K562 (cell line): ENCODE results near the gene CELSR2. TPM values are rescaled to one million over a fixed set of nuclear protein-coding genes. Genes with fewer than 3 reads are reported as not detected.

Source experiments
- ARID1B ChIP-seq: fragments of 450-650 bp; IDR thresholded peaks from 2 replicates; pipeline ENCODE4 v1.6.1; 2016; ENCODE audit warnings: antibody characterized with exemption, mild to moderate bottlenecking, inconsistent platforms
- ATF7 ChIP-seq: fragments of 450-650 bp; IDR thresholded peaks from 2 replicates; pipeline ENCODE4 v1.7.1; 2014; ENCODE audit warnings: mild to moderate bottlenecking, moderate library complexity
- BHLHE40 ChIP-seq: IDR thresholded peaks from 2 replicates; pipeline ENCODE4 v1.6.1; 2011; ENCODE audit warnings: low read length, improper control_type of control experiment
- CTBP1 ChIP-seq: fragments of 450-650 bp; IDR thresholded peaks from 2 replicates; pipeline ENCODE4 v1.6.1; 2016; ENCODE audit warnings: borderline replicate concordance
- CXXC5 ChIP-seq: fragments of 250-450 bp; sonication (Bioruptor Pico); IDR thresholded peaks from 2 replicates; pipeline ENCODE4 v1.8.0; 2022; ENCODE audit warnings: inconsistent platforms, mild to moderate bottlenecking, moderate library complexity
- IFI16 ChIP-seq: fragments of 250-450 bp; sonication (Bioruptor Pico); IDR thresholded peaks from 2 replicates; pipeline ENCODE4 v2.1.2; 2022; ENCODE audit warnings: mild to moderate bottlenecking, inconsistent platforms
- MEIS2 ChIP-seq: fragments of 450-650 bp; IDR thresholded peaks from 2 replicates; pipeline ENCODE4 v1.6.1; 2014; ENCODE audit warnings: mild to moderate bottlenecking; ENCODE audit not compliant: partially characterized antibody
- NR2C2 ChIP-seq, 2 experiments: fragments of 200-800 bp in 1 of 2; sonication (Bioruptor generic) in 1 of 2; sonication (generic) in 1 of 2; formaldehyde crosslinking in 1 of 2; IDR thresholded peaks; 2 replicates each; pipeline versions ENCODE4 v1.6.1 to v1.8.0; 2016 to 2022; ENCODE audit warnings: mild to moderate bottlenecking in 1 of 2, missing compliant biosample characterization in 1 of 2, missing genetic modification characterization in 1 of 2, missing genetic modification reagents in 1 of 2
- SOX6 ChIP-seq: fragments of 450-650 bp; IDR thresholded peaks from 2 replicates; pipeline ENCODE4 v1.6.1; 2014; ENCODE audit warnings: mild to moderate bottlenecking
- TFAP4 ChIP-seq: sonication (generic); formaldehyde crosslinking; IDR thresholded peaks from 2 replicates; pipeline ENCODE4 v1.8.0; 2022; ENCODE audit warnings: missing genetic modification reagents, mild to moderate bottlenecking, moderate library complexity, borderline replicate concordance
- ZBTB7A ChIP-seq: IDR thresholded peaks from 2 replicates; pipeline ENCODE4 v1.6.1; 2011; ENCODE audit warnings: low read depth, mild to moderate bottlenecking, low read length, moderate library complexity, borderline replicate concordance; ENCODE audit not compliant: control insufficient read depth
- ZEB2 ChIP-seq: fragments of 450-650 bp; IDR thresholded peaks from 2 replicates; pipeline ENCODE4 v1.6.1; 2016
- polyA plus RNA-seq, 8 experiments: library from polyadenylated mRNA; depleted of rRNA in 4 of 8; stranded (reverse) in 5 of 8; unstranded in 3 of 8; fragments of >200 nt; fragmentation: Nextera tagmentation in 2 of 8; fragmentation: Illumina TruSeq in 1 of 8; extraction: Ambion mirVana in 2 of 8; extraction: Trizol in 1 of 8; gene quantifications; 2 replicates each; pipeline versions ENCODE4 v1.2.1 to v1.2.3, GENCODE V29; 2011 to 2014; ENCODE audit warnings: inconsistent platforms in 1 of 8, missing spikeins in 1 of 8
- total RNA-seq, 7 experiments: library from RNA; depleted of rRNA in 6 of 7; stranded (reverse); fragments of >200 nt in 6 of 7; fragmentation: Illumina TruSeq in 2 of 7; extraction: Trizol in 2 of 7; gene quantifications; 2 replicates each; pipeline versions ENCODE4 v1.2.1 to v1.2.3, GENCODE V29; 2011 to 2021; ENCODE audit warnings: low replicate concordance in 1 of 7
- TF ChIP-seq, protein P1 (sequence below): IDR thresholded peaks from 2 replicates; pipeline ENCODE4 v1.6.1; 2014; ENCODE audit warnings: antibody characterized with exemption
- TF ChIP-seq, protein P2 (sequence below), 2 experiments: fragments of 250-450 bp in 1 of 2; fragments of 450-650 bp in 1 of 2; sonication (Bioruptor Pico) in 1 of 2; IDR thresholded peaks; 2 replicates each; pipeline versions ENCODE4 v1.6.1 to v1.8.0; 2016 to 2021; ENCODE audit warnings: mild to moderate bottlenecking in 2 of 2, moderate library complexity in 2 of 2, missing compliant biosample characterization in 1 of 2, missing genetic modification characterization in 1 of 2
- TF ChIP-seq, protein P3 (sequence below), 3 experiments: fragments of 200-800 bp in 1 of 3; fragments of 250-450 bp in 1 of 3; fragments of 450-650 bp in 1 of 3; sonication (Bioruptor Pico) in 1 of 3; sonication (Bioruptor generic) in 1 of 3; formaldehyde crosslinking in 1 of 3; IDR thresholded peaks; 2 replicates each; pipeline versions ENCODE4 v1.6.1 to v1.8.0; 2016 to 2022; ENCODE audit warnings: mild to moderate bottlenecking in 2 of 3, missing genetic modification characterization in 2 of 3, missing compliant biosample characterization in 1 of 3, moderate library complexity in 1 of 3
- TF ChIP-seq, protein P4 (sequence below): fragments of 450-650 bp; IDR thresholded peaks from 2 replicates; pipeline ENCODE4 v1.6.1; 2016; ENCODE audit warnings: borderline replicate concordance

Gene CELSR2
- total and polyA plus RNA-seq, 9 of the 15 experiments (the other 6 are each of a cell fraction or from before 2014, with no cell fraction given), result 0.31 to 21.9 (median 4.2) TPM

DNA sequence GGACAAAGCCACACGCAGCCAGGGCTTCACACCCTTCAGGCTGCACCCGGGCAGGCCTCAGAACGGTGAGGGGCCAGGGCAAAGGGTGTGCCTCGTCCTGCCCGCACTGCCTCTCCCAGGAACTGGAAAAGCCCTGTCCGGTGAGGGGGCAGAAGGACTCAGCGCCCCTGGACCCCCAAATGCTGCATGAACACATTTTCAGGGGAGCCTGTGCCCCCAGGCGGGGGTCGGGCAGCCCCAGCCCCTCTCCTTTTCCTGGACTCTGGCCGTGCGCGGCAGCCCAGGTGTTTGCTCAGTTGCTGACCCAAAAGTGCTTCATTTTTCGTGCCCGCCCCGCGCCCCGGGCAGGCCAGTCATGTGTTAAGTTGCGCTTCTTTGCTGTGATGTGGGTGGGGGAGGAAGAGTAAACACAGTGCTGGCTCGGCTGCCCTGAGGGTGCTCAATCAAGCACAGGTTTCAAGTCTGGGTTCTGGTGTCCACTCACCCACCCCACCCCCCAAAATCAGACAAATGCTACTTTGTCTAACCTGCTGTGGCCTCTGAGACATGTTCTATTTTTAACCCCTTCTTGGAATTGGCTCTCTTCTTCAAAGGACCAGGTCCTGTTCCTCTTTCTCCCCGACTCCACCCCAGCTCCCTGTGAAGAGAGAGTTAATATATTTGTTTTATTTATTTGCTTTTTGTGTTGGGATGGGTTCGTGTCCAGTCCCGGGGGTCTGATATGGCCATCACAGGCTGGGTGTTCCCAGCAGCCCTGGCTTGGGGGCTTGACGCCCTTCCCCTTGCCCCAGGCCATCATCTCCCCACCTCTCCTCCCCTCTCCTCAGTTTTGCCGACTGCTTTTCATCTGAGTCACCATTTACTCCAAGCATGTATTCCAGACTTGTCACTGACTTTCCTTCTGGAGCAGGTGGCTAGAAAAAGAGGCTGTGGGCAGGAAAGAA, 25.5 kb downstream of the CELSR2 start (continued):
- TF ChIP-seq ATF7 (0 out of 2 replicates have a peak, but pooled peaks have one; percentile 30), SOX6 (peak; percentile 68; the same call in 1 of the 2 replicates), ZEB2 (peak; percentile 28; the same call in 1 of the 2 replicates), IFI16 (CRISPR knock-in tag) (no peak), NR2C2 (CRISPR knock-in tag; IDR thresholded peaks at IDR 0.05) (no peak), NR2C2 (tag; IDR thresholded peaks at IDR 0.05) (no peak), MEIS2 (peak; percentile 46), TFAP4 (CRISPR knock-in tag) (0 out of 2 replicates have a peak, but pooled peaks have one; percentile 27), BHLHE40 (peak; percentile 33; the same call in 1 of the 2 replicates), CTBP1 (peak; percentile 53; the same call in 1 of the 2 replicates), CXXC5 (CRISPR knock-in tag) (peak; percentile 46; the same call in 1 of the 2 replicates), ARID1B (peak; percentile 60), ZBTB7A (peak; percentile 46; the same call in 1 of the 2 replicates)
- TF ChIP-seq, protein P1, sequence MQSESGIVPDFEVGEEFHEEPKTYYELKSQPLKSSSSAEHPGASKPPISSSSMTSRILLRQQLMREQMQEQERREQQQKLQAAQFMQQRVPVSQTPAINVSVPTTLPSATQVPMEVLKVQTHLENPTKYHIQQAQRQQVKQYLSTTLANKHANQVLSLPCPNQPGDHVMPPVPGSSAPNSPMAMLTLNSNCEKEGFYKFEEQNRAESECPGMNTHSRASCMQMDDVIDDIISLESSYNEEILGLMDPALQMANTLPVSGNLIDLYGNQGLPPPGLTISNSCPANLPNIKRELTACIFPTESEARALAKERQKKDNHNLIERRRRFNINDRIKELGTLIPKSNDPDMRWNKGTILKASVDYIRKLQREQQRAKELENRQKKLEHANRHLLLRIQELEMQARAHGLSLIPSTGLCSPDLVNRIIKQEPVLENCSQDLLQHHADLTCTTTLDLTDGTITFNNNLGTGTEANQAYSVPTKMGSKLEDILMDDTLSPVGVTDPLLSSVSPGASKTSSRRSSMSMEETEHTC, result peak; percentile 56; the same call in 1 of the 2 replicates
- TF ChIP-seq, protein P2, sequence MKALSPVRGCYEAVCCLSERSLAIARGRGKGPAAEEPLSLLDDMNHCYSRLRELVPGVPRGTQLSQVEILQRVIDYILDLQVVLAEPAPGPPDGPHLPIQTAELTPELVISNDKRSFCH (CRISPR knock-in tag; IDR thresholded peaks at IDR 0.05), result no peak
- TF ChIP-seq, protein P2 (tag; IDR thresholded peaks at IDR 0.05), result peak; percentile 39
- TF ChIP-seq, protein P3, sequence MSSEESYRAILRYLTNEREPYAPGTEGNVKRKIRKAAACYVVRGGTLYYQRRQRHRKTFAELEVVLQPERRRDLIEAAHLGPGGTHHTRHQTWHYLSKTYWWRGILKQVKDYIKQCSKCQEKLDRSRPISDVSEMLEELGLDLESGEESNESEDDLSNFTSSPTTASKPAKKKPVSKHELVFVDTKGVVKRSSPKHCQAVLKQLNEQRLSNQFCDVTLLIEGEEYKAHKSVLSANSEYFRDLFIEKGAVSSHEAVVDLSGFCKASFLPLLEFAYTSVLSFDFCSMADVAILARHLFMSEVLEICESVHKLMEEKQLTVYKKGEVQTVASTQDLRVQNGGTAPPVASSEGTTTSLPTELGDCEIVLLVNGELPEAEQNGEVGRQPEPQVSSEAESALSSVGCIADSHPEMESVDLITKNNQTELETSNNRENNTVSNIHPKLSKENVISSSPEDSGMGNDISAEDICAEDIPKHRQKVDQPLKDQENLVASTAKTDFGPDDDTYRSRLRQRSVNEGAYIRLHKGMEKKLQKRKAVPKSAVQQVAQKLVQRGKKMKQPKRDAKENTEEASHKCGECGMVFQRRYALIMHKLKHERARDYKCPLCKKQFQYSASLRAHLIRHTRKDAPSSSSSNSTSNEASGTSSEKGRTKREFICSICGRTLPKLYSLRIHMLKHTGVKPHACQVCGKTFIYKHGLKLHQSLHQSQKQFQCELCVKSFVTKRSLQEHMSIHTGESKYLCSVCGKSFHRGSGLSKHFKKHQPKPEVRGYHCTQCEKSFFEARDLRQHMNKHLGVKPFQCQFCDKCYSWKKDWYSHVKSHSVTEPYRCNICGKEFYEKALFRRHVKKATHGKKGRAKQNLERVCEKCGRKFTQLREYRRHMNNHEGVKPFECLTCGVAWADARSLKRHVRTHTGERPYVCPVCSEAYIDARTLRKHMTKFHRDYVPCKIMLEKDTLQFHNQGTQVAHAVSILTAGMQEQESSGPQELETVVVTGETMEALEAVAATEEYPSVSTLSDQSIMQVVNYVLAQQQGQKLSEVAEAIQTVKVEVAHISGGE (CRISPR knock-in tag; IDR thresholded peaks at IDR 0.05), result peak in 1 of 3 experiments; percentile 27; a peak in 1 of 6 replicates
- TF ChIP-seq, protein P4, sequence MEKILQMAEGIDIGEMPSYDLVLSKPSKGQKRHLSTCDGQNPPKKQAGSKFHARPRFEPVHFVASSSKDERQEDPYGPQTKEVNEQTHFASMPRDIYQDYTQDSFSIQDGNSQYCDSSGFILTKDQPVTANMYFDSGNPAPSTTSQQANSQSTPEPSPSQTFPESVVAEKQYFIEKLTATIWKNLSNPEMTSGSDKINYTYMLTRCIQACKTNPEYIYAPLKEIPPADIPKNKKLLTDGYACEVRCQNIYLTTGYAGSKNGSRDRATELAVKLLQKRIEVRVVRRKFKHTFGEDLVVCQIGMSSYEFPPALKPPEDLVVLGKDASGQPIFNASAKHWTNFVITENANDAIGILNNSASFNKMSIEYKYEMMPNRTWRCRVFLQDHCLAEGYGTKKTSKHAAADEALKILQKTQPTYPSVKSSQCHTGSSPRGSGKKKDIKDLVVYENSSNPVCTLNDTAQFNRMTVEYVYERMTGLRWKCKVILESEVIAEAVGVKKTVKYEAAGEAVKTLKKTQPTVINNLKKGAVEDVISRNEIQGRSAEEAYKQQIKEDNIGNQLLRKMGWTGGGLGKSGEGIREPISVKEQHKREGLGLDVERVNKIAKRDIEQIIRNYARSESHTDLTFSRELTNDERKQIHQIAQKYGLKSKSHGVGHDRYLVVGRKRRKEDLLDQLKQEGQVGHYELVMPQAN, result peak; percentile 12; the same call in 1 of the 2 replicates
